Psoas muscle (tissue), 8 donors: ENCODE results near the gene CACNA1C. TPM values are rescaled to one million over a fixed set of nuclear protein-coding genes. Genes with fewer than 3 reads are reported as not detected.

Source experiments
- ATAC-seq, 4 donors: fragments of 200-7000 bp; cut with Tn5 transposase; one replicate each; pipeline ENCODE4 v1.9.1; 2020; ENCODE audit warnings: moderate library complexity in 3 of 4, mild to moderate bottlenecking in 2 of 4
- DNase-seq, 2 donors: peaks; one replicate each; pipeline ENCODE4 v3.0.0-alpha.2; 2020
- H3K27ac ChIP-seq: fragments of 200-600 bp; one replicate; pipeline ENCODE4 v1.8.0; 2022
- H3K27me3 ChIP-seq, 3 donors: fragments of 200-600 bp in 1 of 3; one replicate each; pipeline versions ENCODE4 v1.6.1 to v1.8.0; 2013 to 2022; ENCODE audit warnings: low read length in 2 of 3, mild to moderate bottlenecking in 2 of 3, moderate library complexity in 1 of 3; ENCODE audit not compliant: insufficient read depth in 3 of 3
- H3K36me3 ChIP-seq, 2 donors: fragments of 200-600 bp in 1 of 2; one replicate each; pipeline versions ENCODE4 v1.6.1 to v1.8.0; 2013 to 2022; ENCODE audit warnings: low read depth in 1 of 2, mild to moderate bottlenecking in 1 of 2, moderate library complexity in 1 of 2; ENCODE audit not compliant: insufficient read depth in 1 of 2
- H3K4me1 ChIP-seq: fragments of 200-600 bp; one replicate; pipeline ENCODE4 v1.8.0; 2022
- H3K4me3 ChIP-seq: fragments of 200-600 bp; one replicate; pipeline ENCODE4 v1.8.0; 2022; ENCODE audit warnings: mild to moderate bottlenecking
- H3K9me3 ChIP-seq: fragments of 200-600 bp; one replicate; pipeline ENCODE4 v1.8.0; 2022
- CTCF ChIP-seq: fragments of 200-600 bp; IDR thresholded peaks from one replicate; pipeline ENCODE4 v1.8.0; 2022; ENCODE audit warnings: antibody characterized with exemption
- WGBS, 3 donors: extraction: QIAGEN DNeasy Blood & Tissue Kit; methylation state at CpG; one replicate each; pipeline versions ENCODE4 v1.1.6 to v1.1.7; 2013; 5-methylcytosine and 5-hydroxymethylcytosine counted together
- intact Hi-C, 2 donors: fragments of 100-400 bp; cut with DNase I; formaldehyde crosslinking; loops; one replicate each; pipeline versions ENCODE4 v1.11.0 to v1.14.2; 2022
- polyA plus RNA-seq, 3 donors: library from polyadenylated mRNA; stranded (reverse); fragments of 200-250 nt; gene quantifications; one replicate each; pipeline ENCODE4 v1.2.3, GENCODE V29; 2013
- total RNA-seq, 4 donors: library from RNA; stranded (reverse); fragmentation: NEBNext Ultra II Directional in 2 of 4; extraction: Animal tissue kit (Norgen Biotek cat#: 25700) in 2 of 4; gene quantifications; one replicate each; pipeline versions ENCODE4 v1.2.1 to v1.2.4, GENCODE V29; 2021 to 2023
- donor health status: healthy with polysubstance abuse.
- donor health status: DM: no; HTN: no; CAD: no; lungs with moderate emphysema.
- donor health status: Bipolar disorder and iron deficiency.
- donor health status: healthy.
- donor health status: DM: yes; HTN: yes; CAD: no.
- donor health status: DM: no; HTN: no; CAD: no.
- donor health status: DM: no; HTN: no; CAD: no.
- donor health status: DM: yes; HTN: yes; CAD: no.

CACNA1C gene
- total and polyA plus RNA-seq, 7 donors: 0.26 to 2.9 (median 0.95) TPM

- H3K9me3 ChIP-seq: no peaks in the 10 kb centered on the region
- ATAC-seq (peak in 1 of 4 donors; percentile 44), DNase-seq (peak in 1 of 2 donors; percentile 44)
- no peaks in the 10 kb centered on the region for H3K4me1 ChIP-seq
- WGBS, 3 donors: 67 to 91% (median 90%) methylated on average over 1 of the region's 1 CpG
- intact Hi-C loops: no loop called here
- H3K27me3 ChIP-seq: peaks cover 0 to 6% (median 4%) of the 10 kb centered on the region in 3 donors
- no peak overlapping the region for H3K4me3 ChIP-seq
- TF ChIP-seq CTCF: no peak
- H3K36me3 ChIP-seq: no peaks in the 10 kb centered on the region
- no peak overlapping the region for H3K27ac ChIP-seq
These were observed 117.6 kb downstream of the CACNA1C start for GRCh38 chr12:2170376-2170775.

GRCh38 chr12:2171672-2172426 is 119.1 kb downstream of the CACNA1C start:
- intact Hi-C loops: no loop called here
- DNase-seq (no peak), ATAC-seq (no peak)
- no peak for TF ChIP-seq CTCF
- no peaks in the 10 kb centered on the region for H3K9me3 ChIP-seq
- no peak overlapping the region for H3K4me3 ChIP-seq
- H3K4me1 ChIP-seq: no peaks in the 10 kb centered on the region
- 78 to 84% (median 79%) methylated on average over 11 of the region's 11 CpGs for WGBS, 3 donors
- no peaks in the 10 kb centered on the region for H3K36me3 ChIP-seq
- H3K27me3 ChIP-seq: peaks cover 0 to 5% (median 2%) of the 10 kb centered on the region in 3 donors
- H3K27ac ChIP-seq: no peak overlapping the region

- intact Hi-C loops: no loop called here
- H3K9me3 ChIP-seq: no peaks in the 10 kb centered on the region
- DNase-seq (no peak), ATAC-seq (no peak)
- WGBS, 3 donors: 49 to 50% (median 50%) methylated on average over 11 to 12 of the region's 12 CpGs
- no peaks in the 10 kb centered on the region for H3K36me3 ChIP-seq
- H3K4me3 ChIP-seq: no peak overlapping the region
- no peaks in the 10 kb centered on the region for H3K4me1 ChIP-seq
- H3K27me3 ChIP-seq: peaks cover 0 to 7% (median under 1%) of the 10 kb centered on the region in 3 donors
- H3K27ac ChIP-seq: no peak overlapping the region
- no peak for TF ChIP-seq CTCF
These were observed 119.9 kb downstream of the CACNA1C start for GRCh38 chr12:2172491-2173214.

- no peak for ATAC-seq
- Histone ChIP-seq H3K27me3 (peaks cover 0 to 19% (median 0%) of the 10 kb centered on the region in 3 donors), H3K4me1 (no peaks in the 10 kb centered on the region)
These were observed 121.2 kb downstream of the CACNA1C start for GRCh38 chr12:2173971-2174370.

More at GRCh38 chr12:2173971-2174370, 121.2 kb downstream of the CACNA1C start:
- no peak overlapping the region for H3K4me3 ChIP-seq
- no peak overlapping the region for H3K27ac ChIP-seq
- no peak for DNase-seq
- 71 to 78% (median 78%) methylated on average over 4 of the region's 4 CpGs for WGBS, 3 donors
- no peaks in the 10 kb centered on the region for H3K9me3 ChIP-seq
- no peak for TF ChIP-seq CTCF
- intact Hi-C loops: no loop called here
- H3K36me3 ChIP-seq: no peaks in the 10 kb centered on the region
